ENCODE measurements around the gene EXOC3L1. TPM values are rescaled to one million over a fixed set of nuclear protein-coding genes. Genes with fewer than 3 reads are reported as not detected.

Gene EXOC3L1
- total RNA-seq, 1 experiment from 2014 or later: 0.30 TPM

DNA sequence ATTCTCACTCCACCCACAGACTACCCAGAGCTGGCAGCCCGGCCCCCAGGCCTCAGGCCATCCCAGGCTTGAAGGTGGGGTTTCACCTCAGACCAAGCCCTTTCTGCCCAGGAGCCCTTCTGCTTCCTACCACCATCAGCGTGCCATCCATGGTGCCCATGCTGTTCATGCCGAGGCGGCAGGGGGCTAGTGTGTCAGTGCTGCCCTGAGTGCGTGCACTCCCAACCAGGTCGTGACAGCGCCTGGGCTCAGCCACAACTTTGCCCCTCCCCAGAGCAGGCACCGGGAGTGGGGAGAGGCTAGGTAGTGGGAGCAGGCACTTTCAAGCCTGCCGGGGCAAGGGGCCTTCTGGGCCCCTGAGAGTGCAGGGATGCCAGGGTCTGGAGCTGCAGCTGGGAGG lies 47.6 kb downstream of the EXOC3L1 start:
- H3K36me3 ChIP-seq (ENCODE audit: control insufficient read depth in 1 of 2, insufficient read depth in 2 of 2, low read length in 2 of 2): peaks cover 39 to 63% of the 10 kb centered on the region in 2 experiments
- CTCF ChIA-PET: interaction anchor here (1.1 kb wide), 1 partner anchor 13 kb away, joined by 3 read pairs; no protein-coding TSS in a partner anchor
- no peaks in the 10 kb centered on the region for H3K9me2 ChIP-seq (ENCODE audit: insufficient read depth)
- no peak overlapping the region for H2AFZ ChIP-seq (ENCODE audit: low read depth, low read length, poor library complexity, severe bottlenecking)
- no peak for TF ChIP-seq CEBPB (IDR thresholded peaks at IDR 0.05; ENCODE audit: low read depth)
- TF ChIP-seq JUND (IDR thresholded peaks at IDR 0.05): no peak
- TF ChIP-seq POLR2A (IDR thresholded peaks at IDR 0.05; ENCODE audit: borderline replicate concordance, extremely low read depth, insufficient read depth, insufficient read length): no peak
- no peak for TF ChIP-seq CTCF (IDR thresholded peaks at IDR 0.05 in 2 of 3, conservative IDR thresholded peaks at IDR 0.05 in 1 of 3; ENCODE audit: borderline replicate concordance in 1 of 3, insufficient read depth in 1 of 3, low read depth in 2 of 3, low read length in 2 of 3)
- intact Hi-C loops (cut with micrococcal nuclease): no loop called here
- H3K9ac ChIP-seq (ENCODE audit: low read length): no peak overlapping the region
- DNase-seq (ENCODE audit: low read depth, low spot score) (no peak), ATAC-seq (no peak)
- no peak overlapping the region for H3K27ac ChIP-seq (ENCODE audit: low read depth, low read length)
- no TSS peak for BruUV-seq (replicated peaks)
- H3K4me1 ChIP-seq (ENCODE audit: control insufficient read depth in 1 of 2, insufficient read depth in 2 of 2, low read length in 2 of 2): no peaks in the 10 kb centered on the region
- no peaks in the 10 kb centered on the region for H3K27me3 ChIP-seq (ENCODE audit: insufficient read depth, low read length)
- no peak overlapping the region for H3K4me2 ChIP-seq (ENCODE audit: low read length)
- no peaks in the 10 kb centered on the region for H3K79me2 ChIP-seq (ENCODE audit: insufficient read depth, low read length)
- H3K4me3 ChIP-seq (replicated peaks in 1 of 2; ENCODE audit: low read depth in 1 of 2, low read length in 2 of 2): no peak overlapping the region
- H3K9me3 ChIP-seq (ENCODE audit: control insufficient read depth in 1 of 2, insufficient read depth in 1 of 2, low read depth in 1 of 2, low read length in 2 of 2): no peaks in the 10 kb centered on the region
- POLR2A ChIA-PET: no interaction called here
- H4K20me1 ChIP-seq (ENCODE audit: insufficient read depth): no peaks in the 10 kb centered on the region
- RAD21 ChIA-PET (ENCODE audit: low non-redundant PET in 1 of 2, low total read pairs in 2 of 2, uncharacterized antibody in 2 of 2, unreplicated experiment in 2 of 2): no interaction called here

- ATAC-seq (no peak), DNase-seq (ENCODE audit: low read depth, low spot score) (no peak)
- Histone ChIP-seq H3K79me2 (ENCODE audit: insufficient read depth, low read length) (no peaks in the 10 kb centered on the region), H3K9ac (ENCODE audit: low read length) (no peak overlapping the region), H4K20me1 (ENCODE audit: insufficient read depth) (no peaks in the 10 kb centered on the region), H3K4me3 (replicated peaks in 1 of 2; ENCODE audit: low read depth in 1 of 2, low read length in 2 of 2) (no peak overlapping the region), H3K36me3 (ENCODE audit: control insufficient read depth in 1 of 2, insufficient read depth in 2 of 2, low read length in 2 of 2) (peaks cover 36 to 58% of the 10 kb centered on the region in 2 experiments), H3K27me3 (ENCODE audit: insufficient read depth, low read length) (no peaks in the 10 kb centered on the region), H3K9me2 (ENCODE audit: insufficient read depth) (no peaks in the 10 kb centered on the region), H2AFZ (ENCODE audit: low read depth, low read length, poor library complexity, severe bottlenecking) (no peak overlapping the region), H3K4me2 (ENCODE audit: low read length) (no peak overlapping the region), H3K27ac (ENCODE audit: low read depth, low read length) (no peak overlapping the region), H3K9me3 (ENCODE audit: control insufficient read depth in 1 of 2, insufficient read depth in 1 of 2, low read depth in 1 of 2, low read length in 2 of 2) (no peaks in the 10 kb centered on the region), H3K4me1 (ENCODE audit: control insufficient read depth in 1 of 2, insufficient read depth in 2 of 2, low read length in 2 of 2) (no peaks in the 10 kb centered on the region)
- POLR2A ChIA-PET: no interaction called here
- intact Hi-C loops (cut with micrococcal nuclease): no loop called here
- no TSS peak for BruUV-seq (replicated peaks)
- RAD21 ChIA-PET (ENCODE audit: low non-redundant PET in 1 of 2, low total read pairs in 2 of 2, uncharacterized antibody in 2 of 2, unreplicated experiment in 2 of 2): no interaction called here
- CTCF ChIA-PET: interaction anchor here (1.0 to 1.5 kb wide), 2 partner anchors 14 to 38 kb away, joined by 3 to 7 read pairs (median 3); no protein-coding TSS in a partner anchor
- TF ChIP-seq, protein P1, sequence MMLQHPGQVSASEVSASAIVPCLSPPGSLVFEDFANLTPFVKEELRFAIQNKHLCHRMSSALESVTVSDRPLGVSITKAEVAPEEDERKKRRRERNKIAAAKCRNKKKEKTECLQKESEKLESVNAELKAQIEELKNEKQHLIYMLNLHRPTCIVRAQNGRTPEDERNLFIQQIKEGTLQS (IDR thresholded peaks at IDR 0.05): no peak
- TF ChIP-seq POLR2A (IDR thresholded peaks at IDR 0.05; ENCODE audit: borderline replicate concordance, extremely low read depth, insufficient read depth, insufficient read length) (no peak), RAD21 (IDR thresholded peaks at IDR 0.05; ENCODE audit: low read depth) (no peak), ELF1 (IDR thresholded peaks at IDR 0.05; ENCODE audit: borderline replicate concordance, low read depth) (no peak), SIN3A (IDR thresholded peaks at IDR 0.05; ENCODE audit: low read depth) (no peak), ZNF274 (IDR thresholded peaks at IDR 0.05; ENCODE audit: low read depth, low read length) (no peak)
Observed at GRCh38 chr16:67141391-67141790, 48.5 kb downstream of the EXOC3L1 start.

Measured in HCT116 (cell line).